Hepatocyte (in vitro differentiated cells): ENCODE measurements around the gene TSPAN3.

ENCODE experiments used
- CTCF ChIP-seq: fragments of 200-600 bp; sonication (generic); IDR thresholded peaks from 2 replicates; pipeline ENCODE4 v1.5.1; 2016; ENCODE audit warnings: antibody characterized with exemption, mild to moderate bottlenecking; ENCODE audit not compliant: poor library complexity
- EZH2 ChIP-seq: fragments of 200-600 bp; sonication (generic); IDR thresholded peaks from 2 replicates; pipeline ENCODE4 v1.6.1; 2016; ENCODE audit warnings: antibody characterized with exemption, mild to moderate bottlenecking, borderline replicate concordance

- TF ChIP-seq CTCF = no peak
- TF ChIP-seq EZH2 = no peak
Observed at GRCh38 chr15:77052556-77052955, 18.4 kb downstream of the TSPAN3 start.
